Activated CD8-positive, alpha-beta T cell treated with anti-CD3 and anti-CD28 coated beads, Interleukin-2, amount 10 ng/mL, durations not matched to agents 7 days and 5 days (primary cell): ENCODE results near the gene OXER1. TPM values are rescaled to one million over a fixed set of nuclear protein-coding genes. Genes with fewer than 3 reads are reported as not detected.

Experiments
- ATAC-seq: fragments of 150-1000 bp; cut with Tn5 transposase; one replicate; pipeline ENCODE4 v1.10.0; 2021; ENCODE audit warnings: moderate library complexity
- CTCF ChIA-PET: fragments of 350-600 bp; sonication (Branson Sonifier 250); formaldehyde crosslinking; loops from one replicate; lab custom pipeline; 2021; ENCODE audit warnings: antibody characterized with exemption; lab: Charles Lee
- POLR2A ChIA-PET: fragments of 350-600 bp; sonication (Branson Sonifier 250); formaldehyde crosslinking; loops from one replicate; lab custom pipeline; 2021; ENCODE audit warnings: antibody characterized with exemption; lab: Charles Lee
- DNase-seq: peaks from one replicate; pipeline ENCODE4 v3.0.0-alpha.2; 2020
- H3K27ac Mint-ChIP-seq: one replicate; pipeline ENCODE4 v1.8.0; 2021; ENCODE audit warnings: mild to moderate bottlenecking, mixed read lengths
- H3K27me3 Mint-ChIP-seq: one replicate; pipeline ENCODE4 v1.8.0; 2021; ENCODE audit warnings: low read depth, mixed read lengths
- H3K36me3 Mint-ChIP-seq: one replicate; pipeline ENCODE4 v1.8.0; 2021; ENCODE audit warnings: low read depth, mixed read lengths
- H3K4me1 Mint-ChIP-seq: one replicate; pipeline ENCODE4 v1.8.0; 2021; ENCODE audit warnings: low read depth, mixed read lengths
- H3K4me3 Mint-ChIP-seq: one replicate; pipeline ENCODE4 v1.8.0; 2021; ENCODE audit warnings: mild to moderate bottlenecking, mixed read lengths
- H3K9me3 Mint-ChIP-seq: one replicate; pipeline ENCODE4 v1.8.0; 2022; ENCODE audit warnings: mixed read lengths; ENCODE audit not compliant: insufficient read depth
- total RNA-seq, 2 experiments: library from RNA; stranded (reverse); gene quantifications; one replicate each; pipeline ENCODE4 v1.2.3, GENCODE V29; 2021

Gene OXER1
- total RNA-seq, 2 experiments from 2014 or later: not detected

GRCh38 chr2:42802150-42802549 is 38.2 kb upstream of the OXER1 start:
- H3K27ac Mint-ChIP-seq: no peak overlapping the region
- peaks cover 14% of the 10 kb centered on the region for H3K27me3 Mint-ChIP-seq
- H3K9me3 Mint-ChIP-seq: no peaks in the 10 kb centered on the region
- ATAC-seq: no peak
- no peaks in the 10 kb centered on the region for H3K36me3 Mint-ChIP-seq
- POLR2A ChIA-PET: no interaction called here
- DNase-seq: no peak
- no peak overlapping the region for H3K4me3 Mint-ChIP-seq
- CTCF ChIA-PET: no interaction called here
- peaks cover 13% of the 10 kb centered on the region for H3K4me1 Mint-ChIP-seq

- no peak for DNase-seq
- Mint-ChIP-seq H3K27me3 (peaks cover 14% of the 10 kb centered on the region), H3K4me3 (no peak overlapping the region), H3K27ac (no peak overlapping the region), H3K36me3 (no peaks in the 10 kb centered on the region), H3K9me3 (no peaks in the 10 kb centered on the region), H3K4me1 (peaks cover 16% of the 10 kb centered on the region)
- ATAC-seq: no peak
- ChIA-PET POLR2A (interaction anchor here (0.9 to 3.8 kb wide), 3 partner anchors 8 to 439 kb away, joined by 3 to 24 read pairs (median 3); no protein-coding TSS in a partner anchor), CTCF (interaction anchor here (1.2 to 1.8 kb wide), 4 partner anchors 9 to 706 kb away, joined by 3 to 14 read pairs (median 4); no protein-coding TSS in a partner anchor)
These were observed 37.4 kb upstream of the OXER1 start for GRCh38 chr2:42801381-42801780.

GRCh38 chr2:42800981-42801380 is 37.0 kb upstream of the OXER1 start:
- no peak overlapping the region for H3K27ac Mint-ChIP-seq
- DNase-seq (no peak), ATAC-seq (no peak)
- H3K4me3 Mint-ChIP-seq: no peak overlapping the region
- peaks cover 19% of the 10 kb centered on the region for H3K4me1 Mint-ChIP-seq
- ChIA-PET CTCF (interaction anchor here (1.1 to 1.8 kb wide), 5 partner anchors 9 to 705 kb away, joined by 3 to 14 read pairs (median 4); no protein-coding TSS in a partner anchor), POLR2A (interaction anchor here (0.6 to 3.8 kb wide), 4 partner anchors 9 to 683 kb away, joined by 3 to 24 read pairs (median 3); no protein-coding TSS in a partner anchor)
- no peaks in the 10 kb centered on the region for H3K36me3 Mint-ChIP-seq
- peaks cover 14% of the 10 kb centered on the region for H3K27me3 Mint-ChIP-seq
- H3K9me3 Mint-ChIP-seq: no peaks in the 10 kb centered on the region

- ChIA-PET CTCF (interaction anchor here (1.1 to 1.8 kb wide), 5 partner anchors 10 to 705 kb away, joined by 3 to 14 read pairs (median 4); no protein-coding TSS in a partner anchor), POLR2A (interaction anchor here (0.6 to 3.8 kb wide), 4 partner anchors 9 to 684 kb away, joined by 3 to 24 read pairs (median 3); no protein-coding TSS in a partner anchor)
- Mint-ChIP-seq H3K4me3 (no peak overlapping the region), H3K27me3 (peaks cover 16% of the 10 kb centered on the region), H3K27ac (no peak overlapping the region), H3K4me1 (peaks cover 23% of the 10 kb centered on the region), H3K36me3 (no peaks in the 10 kb centered on the region), H3K9me3 (no peaks in the 10 kb centered on the region)
- no peak for DNase-seq
- no peak for ATAC-seq
These were observed 36.6 kb upstream of the OXER1 start for GRCh38 chr2:42800461-42800962.

GRCh38 chr2:42799881-42800280 is 35.9 kb upstream of the OXER1 start:
- Mint-ChIP-seq H3K4me1 (peaks cover 24% of the 10 kb centered on the region), H3K9me3 (no peaks in the 10 kb centered on the region), H3K27me3 (peaks cover 14% of the 10 kb centered on the region), H3K36me3 (no peaks in the 10 kb centered on the region), H3K4me3 (no peak overlapping the region), H3K27ac (no peak overlapping the region)
- DNase-seq (no peak), ATAC-seq (no peak)
- POLR2A ChIA-PET: interaction anchor here (3.8 kb wide), 1 partner anchor 10 kb away, joined by 24 read pairs; no protein-coding TSS in a partner anchor
- CTCF ChIA-PET: interaction anchor here (1.1 to 1.8 kb wide), 3 partner anchors 11 to 28 kb away, joined by 3 to 14 read pairs (median 4); no protein-coding TSS in a partner anchor

GRCh38 chr2:42797281-42797680 is 33.3 kb upstream of the OXER1 start:
- POLR2A ChIA-PET: interaction anchor here (4.0 kb wide), 1 partner anchor 13 kb away, joined by 24 read pairs; no protein-coding TSS in a partner anchor
- H3K36me3 Mint-ChIP-seq: no peaks in the 10 kb centered on the region

GRCh38 chr2:42796427-42797248 is 32.7 kb upstream of the OXER1 start:
- ChIA-PET POLR2A (interaction anchor here (4.0 kb wide), 1 partner anchor 14 kb away, joined by 24 read pairs; no protein-coding TSS in a partner anchor), CTCF (interaction anchor here (1.0 to 1.2 kb wide), 2 partner anchors 14 to 23 kb away, joined by 3 to 6 read pairs; no protein-coding TSS in a partner anchor)
- ATAC-seq (no peak), DNase-seq (no peak)
- H3K27me3 Mint-ChIP-seq: peaks cover 27% of the 10 kb centered on the region
- H3K27ac Mint-ChIP-seq: no peak overlapping the region
- H3K4me1 Mint-ChIP-seq: peaks cover 38% of the 10 kb centered on the region
- H3K9me3 Mint-ChIP-seq: no peaks in the 10 kb centered on the region
- no peaks in the 10 kb centered on the region for H3K36me3 Mint-ChIP-seq
- no peak overlapping the region for H3K4me3 Mint-ChIP-seq

More at GRCh38 chr2:42797281-42797680, 33.3 kb upstream of the OXER1 start:
- H3K9me3 Mint-ChIP-seq: no peaks in the 10 kb centered on the region
- ATAC-seq: no peak
- H3K27me3 Mint-ChIP-seq: peaks cover 21% of the 10 kb centered on the region
- no peak for DNase-seq
- peaks cover 32% of the 10 kb centered on the region for H3K4me1 Mint-ChIP-seq
- H3K27ac Mint-ChIP-seq: no peak overlapping the region
- CTCF ChIA-PET: no interaction called here
- H3K4me3 Mint-ChIP-seq: no peak overlapping the region

GRCh38 chr2:42795841-42796301 is 31.9 kb upstream of the OXER1 start:
- peaks cover 34% of the 10 kb centered on the region for H3K4me1 Mint-ChIP-seq
- ATAC-seq: no peak
- no peaks in the 10 kb centered on the region for H3K36me3 Mint-ChIP-seq
- ChIA-PET CTCF (interaction anchor here (0.6 to 1.2 kb wide), 3 partner anchors 15 to 282 kb away, joined by 3 to 6 read pairs (median 4); no protein-coding TSS in a partner anchor), POLR2A (interaction anchor here (4.0 kb wide), 1 partner anchor 15 kb away, joined by 24 read pairs; no protein-coding TSS in a partner anchor)
- no peaks in the 10 kb centered on the region for H3K9me3 Mint-ChIP-seq
- no peak overlapping the region for H3K27ac Mint-ChIP-seq
- peaks cover 35% of the 10 kb centered on the region for H3K27me3 Mint-ChIP-seq
- peak; percentile 20 for DNase-seq
- H3K4me3 Mint-ChIP-seq: no peak overlapping the region

- CTCF ChIA-PET: interaction anchor here (0.6 kb wide), 1 partner anchor 281 kb away, joined by 4 read pairs; no protein-coding TSS in a partner anchor
- DNase-seq (no peak), ATAC-seq (no peak)
- POLR2A ChIA-PET: interaction anchor here (4.0 kb wide), 1 partner anchor 15 kb away, joined by 24 read pairs; no protein-coding TSS in a partner anchor
- H3K4me1 Mint-ChIP-seq: peaks cover 28% of the 10 kb centered on the region
- no peaks in the 10 kb centered on the region for H3K9me3 Mint-ChIP-seq
- H3K27me3 Mint-ChIP-seq: peaks cover 37% of the 10 kb centered on the region
- no peaks in the 10 kb centered on the region for H3K36me3 Mint-ChIP-seq
- H3K4me3 Mint-ChIP-seq: no peak overlapping the region
- no peak overlapping the region for H3K27ac Mint-ChIP-seq
These were observed 31.3 kb upstream of the OXER1 start for GRCh38 chr2:42795275-42795674.

- Mint-ChIP-seq H3K4me1 (peaks cover 27% of the 10 kb centered on the region), H3K9me3 (no peaks in the 10 kb centered on the region), H3K27me3 (peaks cover 42% of the 10 kb centered on the region), H3K4me3 (no peak overlapping the region), H3K27ac (no peak overlapping the region), H3K36me3 (no peaks in the 10 kb centered on the region)
- ChIA-PET CTCF (no interaction called here), POLR2A (interaction anchor here (4.0 kb wide), 1 partner anchor 16 kb away, joined by 24 read pairs; no protein-coding TSS in a partner anchor)
- DNase-seq: no peak
- ATAC-seq: no peak
These were observed 30.5 kb upstream of the OXER1 start for GRCh38 chr2:42794271-42795046.
